NCI-H2196 (cell line): ENCODE results near the gene TOMM6.
"Not testable (repeated sequence)": the region's sequence is repeated elsewhere in the genome, so short reads cannot be mapped to it uniquely, and the experiment has no call there.

Experiments
- DNase-seq: peaks from one replicate; lab custom pipeline; 2025; ENCODE audit not compliant: unreplicated experiment; lab: John Stamatoyannopoulos, UW

Gene TOMM6

GRCh38 chr6:41783106-41783780, 4.3 kb upstream of the TOMM6 start:
- no peak for DNase-seq

GRCh38 chr6:41784581-41785171, 2.8 kb upstream of the TOMM6 start:
- no peak for DNase-seq

- no peak for DNase-seq
These were observed 2.2 kb upstream of the TOMM6 start for GRCh38 chr6:41785254-41785653.

GRCh38 chr6:41785689-41786450, 1.6 kb upstream of the TOMM6 start:
- no peak for DNase-seq

GRCh38 chr6:41786451-41787218, 859 bp upstream of the TOMM6 start:
- peak; percentile 91 for DNase-seq

- no peak for DNase-seq
These were observed 1.9 kb downstream of the TOMM6 start for GRCh38 chr6:41789390-41789724.

- DNase-seq: no peak
These were observed 2.6 kb downstream of the TOMM6 start for GRCh38 chr6:41790045-41790444.

GRCh38 chr6:41791305-41791704, 3.8 kb downstream of the TOMM6 start:
- DNase-seq: no peak

GRCh38 chr6:41791984-41792383, 4.5 kb downstream of the TOMM6 start:
- DNase-seq: no peak

GRCh38 chr6:41796474-41796873, 9.0 kb downstream of the TOMM6 start:
- no peak for DNase-seq

- no peak for DNase-seq
These were observed 11.5 kb downstream of the TOMM6 start for GRCh38 chr6:41798901-41799558.

- DNase-seq: no peak
These were observed 12.0 kb downstream of the TOMM6 start for GRCh38 chr6:41799559-41799911.

GRCh38 chr6:41801380-41801779, 13.9 kb downstream of the TOMM6 start:
- no peak for DNase-seq

- no peak for DNase-seq
These were observed 18.6 kb downstream of the TOMM6 start for GRCh38 chr6:41805830-41806774.

- DNase-seq: no peak
These were observed 23.6 kb downstream of the TOMM6 start for GRCh38 chr6:41811095-41811494.

GRCh38 chr6:41811946-41812345, 24.5 kb downstream of the TOMM6 start:
- not testable (repeated sequence) for DNase-seq

GRCh38 chr6:41813469-41813868, 26.0 kb downstream of the TOMM6 start:
- no peak for DNase-seq

GRCh38 chr6:41813956-41814355, 26.5 kb downstream of the TOMM6 start:
- no peak for DNase-seq

GRCh38 chr6:41814629-41815028, 27.1 kb downstream of the TOMM6 start:
- DNase-seq: no peak

- no peak for DNase-seq
These were observed 28.1 kb downstream of the TOMM6 start for GRCh38 chr6:41815587-41815986.
